Metanephros (tissue), 2 donors: ENCODE measurements around the gene AGPAT2. TPM values are rescaled to one million over a fixed set of nuclear protein-coding genes. Genes with fewer than 3 reads are reported as not detected.

ENCODE experiments used
- small RNA-seq: library from RNA; depleted of rRNA; stranded (forward); fragments of <200 nt; gene quantifications from one replicate; pipeline ENCODE3, GENCODE V24; 2014; ENCODE audit warnings: low replicate concordance
- total RNA-seq: library from RNA; depleted of rRNA; stranded (reverse); fragments of >200 nt; gene quantifications from one replicate; pipeline ENCODE4 v1.2.3, GENCODE V29; 2014

The AGPAT2 gene
- 62.5 TPM for total RNA-seq

GRCh38 chr9:136686794-136687711, at the start of gene AGPAT2:
TSS of gene AGPAT2 (minus strand) at chr9:136687457. CDS start at chr9:136687357, 100 bp downstream.

GRCh38 chr9:136711751-136712689, 24.8 kb upstream of the AGPAT2 start, which contains the start of gene DIPK1B:
TSS of gene DIPK1B (plus strand) at chr9:136712572. CDS start at chr9:136712666, 94 bp downstream.

GRCh38 chr9:136662656-136663581, 24.3 kb downstream of the AGPAT2 start, which contains the start of gene EGFL7:
TSS of gene EGFL7 (plus strand) at chr9:136662916. CDS start at chr9:136668283, 5,367 bp downstream.

Small RNA genes within 50 kb of the gene (small RNA-seq; reads per million reads assigned to genes)
- 1,203 reads per million, percentile 99 among the genes with 10 or more reads in this experiment for gene MIR126

Other genes starting within 250 kb of the AGPAT2 start
- gene INPP5E, start 247.6 kb downstream of the AGPAT2 start, total RNA-seq, result 13.0 TPM
- gene SEC16A, start 204.4 kb downstream of the AGPAT2 start, total RNA-seq, result 48.1 TPM
- 89.4 TPM for gene NOTCH1, start 141.4 kb downstream of the AGPAT2 start, total RNA-seq
- 131 TPM for gene EGFL7, start 24.5 kb downstream of the AGPAT2 start, total RNA-seq
- gene DIPK1B, start 25.1 kb upstream of the AGPAT2 start, total RNA-seq, result 39.6 TPM
- gene LCN10, start 55.5 kb upstream of the AGPAT2 start, total RNA-seq, result 0.47 TPM
- gene LCN6, start 61.1 kb upstream of the AGPAT2 start, total RNA-seq, result not detected
- 0.82 TPM for gene LCN8, start 70.8 kb upstream of the AGPAT2 start, total RNA-seq
- gene LCN15, start 77.1 kb upstream of the AGPAT2 start, total RNA-seq, result not detected
- gene TMEM141, start 103.9 kb upstream of the AGPAT2 start, total RNA-seq, result 58.8 TPM
- gene CCDC183, start 108.9 kb upstream of the AGPAT2 start, total RNA-seq, result 3.1 TPM
- 44.3 TPM for gene RABL6, start 120.5 kb upstream of the AGPAT2 start, total RNA-seq
- gene AJM1, start 155.0 kb upstream of the AGPAT2 start, total RNA-seq, result 1.5 TPM
- gene PHPT1, start 162.0 kb upstream of the AGPAT2 start, total RNA-seq, result 68.5 TPM
- 10.9 TPM for gene MAMDC4, start 164.9 kb upstream of the AGPAT2 start, total RNA-seq
- 172 TPM for gene EDF1, start 178.9 kb upstream of the AGPAT2 start, total RNA-seq
- 18.9 TPM for gene TRAF2, start 199.1 kb upstream of the AGPAT2 start, total RNA-seq